Gastrocnemius medialis (tissue), 4 donors: ENCODE results near the gene SMARCC1.

Source experiments
- POLR2A ChIP-seq, 2 donors: fragments of 450-650 bp; IDR thresholded peaks; one replicate each; pipeline ENCODE4 v1.6.1; 2017; ENCODE audit warnings: antibody characterized with exemption in 2 of 2, mild to moderate bottlenecking in 2 of 2, moderate library complexity in 2 of 2
- TF ChIP-seq, protein P1 (sequence below), 5 experiments: fragments of 450-650 bp in 3 of 5; fragments of 200-600 bp in 2 of 5; sonication (generic) in 2 of 5; IDR thresholded peaks in 4 of 5; conservative IDR thresholded peaks in 1 of 5; 1 replicate in 4 of 5; 2 replicates in 1 of 5; pipeline ENCODE4 v1.5.1; 2016 to 2019; ENCODE audit warnings: antibody characterized with exemption in 5 of 5, mild to moderate bottlenecking in 3 of 5, moderate library complexity in 3 of 5

DNA sequence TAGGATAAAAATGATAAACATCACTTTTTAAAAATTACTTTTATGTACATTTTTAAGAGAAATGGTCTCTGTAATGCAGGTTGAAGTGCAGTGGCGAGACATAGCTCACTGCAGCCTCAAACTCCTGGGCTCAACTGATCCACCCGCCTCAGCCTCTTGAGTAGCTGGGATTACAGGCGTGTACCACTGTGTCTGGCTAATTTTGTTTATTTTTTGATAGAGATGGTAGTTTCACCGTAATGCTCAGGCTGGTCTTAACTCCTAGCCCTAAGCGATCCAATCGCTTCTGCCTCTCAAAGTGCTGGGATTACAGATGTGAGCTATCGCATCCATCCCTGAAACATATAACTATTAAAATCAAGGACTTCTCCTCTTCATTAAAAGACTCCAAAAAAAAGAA, 140.0 kb downstream of the SMARCC1 start:
- TF ChIP-seq, protein P1, sequence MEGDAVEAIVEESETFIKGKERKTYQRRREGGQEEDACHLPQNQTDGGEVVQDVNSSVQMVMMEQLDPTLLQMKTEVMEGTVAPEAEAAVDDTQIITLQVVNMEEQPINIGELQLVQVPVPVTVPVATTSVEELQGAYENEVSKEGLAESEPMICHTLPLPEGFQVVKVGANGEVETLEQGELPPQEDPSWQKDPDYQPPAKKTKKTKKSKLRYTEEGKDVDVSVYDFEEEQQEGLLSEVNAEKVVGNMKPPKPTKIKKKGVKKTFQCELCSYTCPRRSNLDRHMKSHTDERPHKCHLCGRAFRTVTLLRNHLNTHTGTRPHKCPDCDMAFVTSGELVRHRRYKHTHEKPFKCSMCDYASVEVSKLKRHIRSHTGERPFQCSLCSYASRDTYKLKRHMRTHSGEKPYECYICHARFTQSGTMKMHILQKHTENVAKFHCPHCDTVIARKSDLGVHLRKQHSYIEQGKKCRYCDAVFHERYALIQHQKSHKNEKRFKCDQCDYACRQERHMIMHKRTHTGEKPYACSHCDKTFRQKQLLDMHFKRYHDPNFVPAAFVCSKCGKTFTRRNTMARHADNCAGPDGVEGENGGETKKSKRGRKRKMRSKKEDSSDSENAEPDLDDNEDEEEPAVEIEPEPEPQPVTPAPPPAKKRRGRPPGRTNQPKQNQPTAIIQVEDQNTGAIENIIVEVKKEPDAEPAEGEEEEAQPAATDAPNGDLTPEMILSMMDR (IDR thresholded peaks at IDR 0.05 in 4 of 5, conservative IDR thresholded peaks at IDR 0.05 in 1 of 5) = no peak
- TF ChIP-seq POLR2A (IDR thresholded peaks at IDR 0.05) = no peak
